ENCODE data around the gene DDIT3. TPM values are rescaled to one million over a fixed set of nuclear protein-coding genes. Genes with fewer than 3 reads are reported as not detected.

The DDIT3 gene
- total and polyA plus RNA-seq, 2 donors (not counting 1 experiment from before 2014, with no cell fraction given) = 35.6 to 159 TPM

GRCh38 chr12:57479376-57480115 lies 40.8 kb downstream of the DDIT3 start, which contains the start of gene ARHGAP9:
TSS of gene ARHGAP9 (minus strand) at chr12:57479866. CDS start at chr12:57479406, 460 bp downstream.
- CTCF ChIA-PET = interaction anchor here (1.0 to 10.4 kb wide), 2 partner anchors 19 to 142 kb away, joined by 3 to 166 read pairs; partner anchors contain the start of gene GLI1
- POLR2A ChIA-PET = interaction anchor here (0.7 to 5.3 kb wide), 8 partner anchors 9 to 368 kb away, joined by 3 to 39 read pairs (median 4); partner anchors contain the start of genes DDIT3, GLI1, MARS1 and STAT6
- Mint-ChIP-seq H3K4me3 (peak within 1 kb of the TSS; percentile 99), H3K9me3 (ENCODE audit: insufficient read depth) (no peaks in the 10 kb centered on the region), H3K4me1 (peaks cover 75% of the 10 kb centered on the region), H3K27me3 (no peaks in the 10 kb centered on the region), H3K27ac (peak within 1 kb of the TSS; percentile 98)
- Histone ChIP-seq H3K4me1 (ENCODE audit: control insufficient read depth in 2 of 2, insufficient read depth in 2 of 2, low read length in 2 of 2) (peaks cover 62 to 80% of the 10 kb centered on the region in 2 donors), H3K27me3 (replicated peaks in 1 of 4; ENCODE audit: control extremely low read depth in 1 of 4, control insufficient read depth in 3 of 4, insufficient read depth in 4 of 4, low read length in 3 of 4) (no peaks in the 10 kb centered on the region), H3K4me2 (replicated peaks; ENCODE audit: low read depth, low read length, poor library complexity, severe bottlenecking) (peak within 1 kb of the TSS; percentile 95), H3K36me3 (replicated peaks in 1 of 2; ENCODE audit: control extremely low read depth in 1 of 2, control insufficient read depth in 1 of 2, extremely low read depth in 1 of 2, insufficient read depth in 2 of 2, low read length in 1 of 2) (peaks cover 0 to 7% of the 10 kb centered on the region in 2 experiments), H3K9me3 (ENCODE audit: control extremely low read depth in 1 of 3, control insufficient read depth in 2 of 3, insufficient read depth in 1 of 3, low read length in 2 of 3) (no peaks in the 10 kb centered on the region), H3K79me2 (ENCODE audit: control insufficient read depth, insufficient read depth, low read length) (peaks cover 73% of the 10 kb centered on the region), H4K20me1 (ENCODE audit: control insufficient read depth, insufficient read depth, low read length, poor library complexity, severe bottlenecking) (peaks cover 6% of the 10 kb centered on the region), H3K27ac (ENCODE audit: low read length in 2 of 2) (peak within 1 kb of the TSS; percentile 91 to 99), H3K9ac (ENCODE audit: low read length) (peak within 1 kb of the TSS; percentile 88), H3K4me3 (ENCODE audit: control extremely low read depth in 1 of 5, extremely low read depth in 1 of 5, insufficient read depth in 1 of 5, low read depth in 2 of 5, low read length in 4 of 5) (peak within 1 kb of the TSS; percentile 74 to 90 (median 82)), H2AFZ (ENCODE audit: insufficient read depth, low read depth, low read length, poor library complexity, severe bottlenecking) (peak within 1 kb of the TSS; percentile 79)
- DNase-seq (peak; percentile 81), ATAC-seq (ENCODE audit: low read depth) (peak; percentile 52)
- WGBS (ENCODE audit: insufficient coverage) = 30% methylated on average over 3 of the region's 6 CpGs
- intact Hi-C loops (cut with micrococcal nuclease) = loop anchor here (1.0 to 10.0 kb wide), 4 partner anchors 8 to 275 kb away; partner anchors contain the start of genes CDK4, MARCHF9 and MBD6
- no peak for TF ChIP-seq EZH2 (IDR thresholded peaks at IDR 0.05; ENCODE audit: borderline replicate concordance, insufficient read depth, low read depth, low read length, poor library complexity, severe bottlenecking)
- no peak for TF ChIP-seq CTCF (IDR thresholded peaks at IDR 0.05)

Measured in B cell (primary cell).